Measurements from ENCODE around the gene PPP1R1C. TPM values are rescaled to one million over a fixed set of nuclear protein-coding genes. Genes with fewer than 3 reads are reported as not detected.

The PPP1R1C gene
- total RNA-seq, 1 donor from 2014 or later, result 0.50 TPM

DNA sequence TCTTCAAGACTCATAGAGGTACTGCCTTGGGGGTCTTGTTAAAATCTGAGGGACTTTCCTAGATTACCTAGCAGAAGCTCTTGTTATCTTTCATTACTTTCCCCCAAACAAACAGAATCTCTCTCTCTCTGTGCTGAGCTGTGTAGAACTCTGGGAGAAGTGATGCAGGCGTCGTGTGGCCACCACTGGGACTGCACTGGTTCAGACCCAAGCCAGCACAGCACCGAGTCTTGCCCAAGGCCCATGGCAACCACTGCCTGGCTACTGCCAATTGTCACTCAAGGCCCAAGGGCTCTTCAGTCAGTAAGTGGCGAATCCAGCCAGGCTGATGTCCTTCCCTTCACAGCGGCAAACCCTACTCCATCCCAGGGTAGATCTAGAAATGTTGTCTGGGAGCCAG lies 28.6 kb downstream of the PPP1R1C start:
- H3K4me3 ChIP-seq (ENCODE audit: insufficient read depth, low read depth, low read length), result no peak overlapping the region
- no peak overlapping the region for H3K4me3 Mint-ChIP-seq (ENCODE audit: unreplicated experiment)
- H3K4me2 ChIP-seq (ENCODE audit: low read length), result no peak overlapping the region
- H3K27me3 ChIP-seq (ENCODE audit: insufficient read depth, low read length), result no peaks in the 10 kb centered on the region
- no peak overlapping the region for H3K9ac ChIP-seq (ENCODE audit: low read length)
- H3K36me3 ChIP-seq (ENCODE audit: insufficient read depth, low read length), result no peaks in the 10 kb centered on the region
- no peaks in the 10 kb centered on the region for H3K79me2 ChIP-seq (ENCODE audit: insufficient read depth, low read length)
- TF ChIP-seq EZH2 (IDR thresholded peaks at IDR 0.05; ENCODE audit: insufficient read depth, low read length), result no peak
- TF ChIP-seq, protein P1, sequence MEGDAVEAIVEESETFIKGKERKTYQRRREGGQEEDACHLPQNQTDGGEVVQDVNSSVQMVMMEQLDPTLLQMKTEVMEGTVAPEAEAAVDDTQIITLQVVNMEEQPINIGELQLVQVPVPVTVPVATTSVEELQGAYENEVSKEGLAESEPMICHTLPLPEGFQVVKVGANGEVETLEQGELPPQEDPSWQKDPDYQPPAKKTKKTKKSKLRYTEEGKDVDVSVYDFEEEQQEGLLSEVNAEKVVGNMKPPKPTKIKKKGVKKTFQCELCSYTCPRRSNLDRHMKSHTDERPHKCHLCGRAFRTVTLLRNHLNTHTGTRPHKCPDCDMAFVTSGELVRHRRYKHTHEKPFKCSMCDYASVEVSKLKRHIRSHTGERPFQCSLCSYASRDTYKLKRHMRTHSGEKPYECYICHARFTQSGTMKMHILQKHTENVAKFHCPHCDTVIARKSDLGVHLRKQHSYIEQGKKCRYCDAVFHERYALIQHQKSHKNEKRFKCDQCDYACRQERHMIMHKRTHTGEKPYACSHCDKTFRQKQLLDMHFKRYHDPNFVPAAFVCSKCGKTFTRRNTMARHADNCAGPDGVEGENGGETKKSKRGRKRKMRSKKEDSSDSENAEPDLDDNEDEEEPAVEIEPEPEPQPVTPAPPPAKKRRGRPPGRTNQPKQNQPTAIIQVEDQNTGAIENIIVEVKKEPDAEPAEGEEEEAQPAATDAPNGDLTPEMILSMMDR (IDR thresholded peaks at IDR 0.05; ENCODE audit: insufficient read depth, low read depth, low read length), result no peak
- no peak overlapping the region for H3K27ac ChIP-seq (ENCODE audit: low read depth, low read length)
- DNase-seq (ENCODE audit: low read depth), result no peak
- H3K4me1 ChIP-seq (ENCODE audit: insufficient read depth, low read length), result peaks cover 11% of the 10 kb centered on the region
- H4K20me1 ChIP-seq (ENCODE audit: insufficient read depth, low read length), result no peaks in the 10 kb centered on the region
- peaks cover 6% of the 10 kb centered on the region for H3K9me3 Mint-ChIP-seq (ENCODE audit: unreplicated experiment)
- no peak overlapping the region for H3K27ac Mint-ChIP-seq (ENCODE audit: unreplicated experiment)
- no peak overlapping the region for H2AFZ ChIP-seq (ENCODE audit: low read depth, low read length)
- H3K36me3 Mint-ChIP-seq (ENCODE audit: low read depth, unreplicated experiment), result no peaks in the 10 kb centered on the region
- FAIRE-seq, result no peak
- no peaks in the 10 kb centered on the region for H3K9me3 ChIP-seq (ENCODE audit: insufficient read depth, low read depth, low read length)
- peaks cover 13% of the 10 kb centered on the region for H3K4me1 Mint-ChIP-seq (ENCODE audit: low read depth, unreplicated experiment)
- H3K27me3 Mint-ChIP-seq (ENCODE audit: low read depth, unreplicated experiment), result no peaks in the 10 kb centered on the region

DNA sequence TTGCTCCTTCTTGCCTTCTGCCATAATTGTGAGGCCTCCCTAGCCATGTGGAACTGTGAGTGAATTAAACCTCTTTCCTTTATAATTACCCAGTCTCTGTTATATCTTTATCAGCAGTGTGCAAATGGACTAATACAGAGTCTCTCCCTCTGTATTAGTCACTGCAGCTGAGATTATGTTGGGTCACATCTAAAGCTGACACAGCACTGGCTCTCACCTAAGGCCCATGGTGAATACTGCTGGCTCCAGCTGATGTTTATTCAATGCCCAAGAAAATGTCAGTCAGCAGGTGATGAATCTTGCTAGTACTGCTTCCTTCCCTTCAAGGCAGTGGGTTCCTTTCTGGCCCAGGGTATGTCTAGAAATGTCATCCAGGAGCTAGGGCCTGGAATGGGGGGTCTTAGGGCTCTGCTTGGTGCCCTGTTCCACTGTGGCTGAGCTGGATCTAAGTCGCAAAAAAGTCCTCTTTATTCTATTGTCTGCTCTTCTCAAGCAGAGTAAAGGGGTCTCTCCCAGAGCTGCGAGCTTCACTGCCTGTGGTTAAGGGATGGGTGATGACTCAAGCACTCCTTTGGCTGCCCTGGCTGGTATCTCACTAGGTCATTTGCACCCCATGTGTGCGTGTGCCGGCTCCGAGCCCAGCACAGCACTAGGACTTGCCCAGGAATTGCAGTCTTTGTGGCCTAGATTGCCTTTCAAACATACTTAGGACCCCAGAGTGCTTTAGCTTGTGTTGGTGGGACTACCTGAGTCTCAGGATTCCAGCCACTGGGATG lies 29.9 kb downstream of the PPP1R1C start:
- H3K36me3 Mint-ChIP-seq (ENCODE audit: low read depth, unreplicated experiment), result no peaks in the 10 kb centered on the region
- no peak overlapping the region for H3K4me3 Mint-ChIP-seq (ENCODE audit: unreplicated experiment)
- DNase-seq (ENCODE audit: low read depth), result peak; percentile 87
- H3K9me3 Mint-ChIP-seq (ENCODE audit: unreplicated experiment), result peaks cover 6% of the 10 kb centered on the region
- no peak for FAIRE-seq
- Histone ChIP-seq H4K20me1 (ENCODE audit: insufficient read depth, low read length) (no peaks in the 10 kb centered on the region), H3K27ac (ENCODE audit: low read depth, low read length) (peak overlapping the region; percentile 10), H3K4me1 (ENCODE audit: insufficient read depth, low read length) (peaks cover 14% of the 10 kb centered on the region), H3K9me3 (ENCODE audit: insufficient read depth, low read depth, low read length) (no peaks in the 10 kb centered on the region), H3K4me2 (ENCODE audit: low read length) (peak overlapping the region; percentile 33), H3K36me3 (ENCODE audit: insufficient read depth, low read length) (no peaks in the 10 kb centered on the region), H3K79me2 (ENCODE audit: insufficient read depth, low read length) (no peaks in the 10 kb centered on the region), H3K9ac (ENCODE audit: low read length) (no peak overlapping the region), H3K27me3 (ENCODE audit: insufficient read depth, low read length) (no peaks in the 10 kb centered on the region), H3K4me3 (ENCODE audit: insufficient read depth, low read depth, low read length) (no peak overlapping the region), H2AFZ (ENCODE audit: low read depth, low read length) (no peak overlapping the region)
- H3K27me3 Mint-ChIP-seq (ENCODE audit: low read depth, unreplicated experiment), result no peaks in the 10 kb centered on the region
- H3K27ac Mint-ChIP-seq (ENCODE audit: unreplicated experiment), result peak overlapping the region; percentile 28
- TF ChIP-seq, protein P1 (IDR thresholded peaks at IDR 0.05; ENCODE audit: insufficient read depth, low read depth, low read length), result no peak
- TF ChIP-seq EZH2 (IDR thresholded peaks at IDR 0.05; ENCODE audit: insufficient read depth, low read length), result no peak
- H3K4me1 Mint-ChIP-seq (ENCODE audit: low read depth, unreplicated experiment), result peaks cover 16% of the 10 kb centered on the region

DNA sequence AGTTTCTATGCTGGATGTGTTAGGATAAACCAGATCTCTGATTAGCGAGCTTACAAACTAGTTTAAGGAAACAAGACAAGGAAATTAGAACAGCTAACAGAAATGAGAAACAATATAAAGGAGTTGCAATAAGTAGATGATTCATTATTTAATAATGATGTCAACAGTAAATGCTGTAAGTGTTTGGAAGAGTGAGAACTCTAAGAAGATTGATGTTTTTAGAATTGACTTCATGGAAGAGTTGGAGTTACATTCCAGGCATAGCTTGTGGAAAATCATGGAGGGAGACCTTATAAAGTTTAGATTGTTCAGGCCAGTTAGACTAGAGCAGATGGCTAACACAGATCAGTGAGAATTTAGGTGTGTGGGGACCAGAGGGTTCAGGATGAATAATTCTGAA lies 32.6 kb downstream of the PPP1R1C start:
- H3K27me3 Mint-ChIP-seq (ENCODE audit: low read depth, unreplicated experiment), result no peaks in the 10 kb centered on the region
- peak overlapping the region; percentile 4 for H3K27ac Mint-ChIP-seq (ENCODE audit: unreplicated experiment)
- DNase-seq (ENCODE audit: low read depth), result peak; percentile 87
- Histone ChIP-seq H3K9ac (ENCODE audit: low read length) (no peak overlapping the region), H2AFZ (ENCODE audit: low read depth, low read length) (no peak overlapping the region), H3K36me3 (ENCODE audit: insufficient read depth, low read length) (no peaks in the 10 kb centered on the region), H3K4me2 (ENCODE audit: low read length) (no peak overlapping the region), H3K4me3 (ENCODE audit: insufficient read depth, low read depth, low read length) (no peak overlapping the region), H3K79me2 (ENCODE audit: insufficient read depth, low read length) (no peaks in the 10 kb centered on the region), H4K20me1 (ENCODE audit: insufficient read depth, low read length) (no peaks in the 10 kb centered on the region), H3K9me3 (ENCODE audit: insufficient read depth, low read depth, low read length) (no peaks in the 10 kb centered on the region), H3K27me3 (ENCODE audit: insufficient read depth, low read length) (no peaks in the 10 kb centered on the region), H3K27ac (ENCODE audit: low read depth, low read length) (no peak overlapping the region), H3K4me1 (ENCODE audit: insufficient read depth, low read length) (peaks cover 19% of the 10 kb centered on the region)
- no peak for TF ChIP-seq EZH2 (IDR thresholded peaks at IDR 0.05; ENCODE audit: insufficient read depth, low read length)
- H3K9me3 Mint-ChIP-seq (ENCODE audit: unreplicated experiment), result peaks cover 8% of the 10 kb centered on the region
- no peaks in the 10 kb centered on the region for H3K36me3 Mint-ChIP-seq (ENCODE audit: low read depth, unreplicated experiment)
- no peak for FAIRE-seq
- no peak overlapping the region for H3K4me3 Mint-ChIP-seq (ENCODE audit: unreplicated experiment)
- H3K4me1 Mint-ChIP-seq (ENCODE audit: low read depth, unreplicated experiment), result peaks cover 21% of the 10 kb centered on the region
